Measurements from ENCODE around the gene FAM20A.
"Not testable (repeated sequence)": the region's sequence is repeated elsewhere in the genome, so short reads cannot be mapped to it uniquely, and the experiment has no call there.

FAM20A gene

DNA sequence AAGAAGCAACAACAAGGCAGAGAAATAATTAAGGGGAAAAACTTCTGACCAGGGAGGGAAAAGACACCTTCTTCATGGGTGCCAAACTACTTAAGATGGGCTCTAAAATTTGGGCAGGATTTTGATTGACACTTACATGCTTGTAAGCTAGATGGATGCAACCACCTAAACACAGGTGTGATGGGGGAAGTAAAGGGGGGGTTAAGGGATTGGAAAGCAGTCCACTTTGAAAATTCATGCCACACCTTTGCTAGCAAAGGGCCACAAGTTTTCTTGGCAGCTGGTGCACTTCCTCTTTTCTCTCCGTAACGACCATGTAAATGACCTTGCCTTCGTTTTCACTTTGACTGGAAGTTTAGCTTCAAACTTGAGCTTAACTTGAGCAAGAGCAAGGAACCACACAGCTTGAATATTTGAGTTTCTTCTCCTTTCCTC is 103.3 kb downstream of the FAM20A start:
- peak overlapping the region; percentile 99 for H3K27ac ChIP-seq (ENCODE audit: low read length)
- H3K9ac ChIP-seq (ENCODE audit: low read length): peak overlapping the region; percentile 82
- H4K20me1 ChIP-seq (ENCODE audit: insufficient read depth, low read length): no peaks in the 10 kb centered on the region
- no peak for TF ChIP-seq EZH2phosphoT487 (IDR thresholded peaks at IDR 0.05; ENCODE audit: low read depth)
- TF ChIP-seq, protein P1, sequence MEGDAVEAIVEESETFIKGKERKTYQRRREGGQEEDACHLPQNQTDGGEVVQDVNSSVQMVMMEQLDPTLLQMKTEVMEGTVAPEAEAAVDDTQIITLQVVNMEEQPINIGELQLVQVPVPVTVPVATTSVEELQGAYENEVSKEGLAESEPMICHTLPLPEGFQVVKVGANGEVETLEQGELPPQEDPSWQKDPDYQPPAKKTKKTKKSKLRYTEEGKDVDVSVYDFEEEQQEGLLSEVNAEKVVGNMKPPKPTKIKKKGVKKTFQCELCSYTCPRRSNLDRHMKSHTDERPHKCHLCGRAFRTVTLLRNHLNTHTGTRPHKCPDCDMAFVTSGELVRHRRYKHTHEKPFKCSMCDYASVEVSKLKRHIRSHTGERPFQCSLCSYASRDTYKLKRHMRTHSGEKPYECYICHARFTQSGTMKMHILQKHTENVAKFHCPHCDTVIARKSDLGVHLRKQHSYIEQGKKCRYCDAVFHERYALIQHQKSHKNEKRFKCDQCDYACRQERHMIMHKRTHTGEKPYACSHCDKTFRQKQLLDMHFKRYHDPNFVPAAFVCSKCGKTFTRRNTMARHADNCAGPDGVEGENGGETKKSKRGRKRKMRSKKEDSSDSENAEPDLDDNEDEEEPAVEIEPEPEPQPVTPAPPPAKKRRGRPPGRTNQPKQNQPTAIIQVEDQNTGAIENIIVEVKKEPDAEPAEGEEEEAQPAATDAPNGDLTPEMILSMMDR (IDR thresholded peaks at IDR 0.05; ENCODE audit: low read depth, low read length): no peak
- H2AFZ ChIP-seq (ENCODE audit: low read depth, low read length): no peak overlapping the region
- peak overlapping the region; percentile 88 for H3K4me2 ChIP-seq (ENCODE audit: low read length)
- H3K4me3 ChIP-seq (ENCODE audit: low read length): peak overlapping the region; percentile 59
- no peaks in the 10 kb centered on the region for H3K36me3 ChIP-seq (replicated peaks; ENCODE audit: low read depth, low read length)
- peaks cover 51% of the 10 kb centered on the region for H3K4me1 ChIP-seq (ENCODE audit: low read length)
- H3K27me3 ChIP-seq (ENCODE audit: low read depth, low read length): no peaks in the 10 kb centered on the region
- H3K79me2 ChIP-seq (ENCODE audit: low read length): no peaks in the 10 kb centered on the region
- no peaks in the 10 kb centered on the region for H3K9me3 ChIP-seq (ENCODE audit: insufficient read depth, low read length)

GRCh38 chr17:68495081-68495480 is 106.1 kb downstream of the FAM20A start:
- Histone ChIP-seq H3K27me3 (ENCODE audit: low read depth, low read length) (no peaks in the 10 kb centered on the region), H2AFZ (ENCODE audit: low read depth, low read length) (no peak overlapping the region), H3K9ac (ENCODE audit: low read length) (no peak overlapping the region), H3K27ac (ENCODE audit: low read length) (no peak overlapping the region), H3K79me2 (ENCODE audit: low read length) (no peaks in the 10 kb centered on the region), H3K36me3 (replicated peaks; ENCODE audit: low read depth, low read length) (no peaks in the 10 kb centered on the region), H4K20me1 (ENCODE audit: insufficient read depth, low read length) (no peaks in the 10 kb centered on the region), H3K9me3 (ENCODE audit: insufficient read depth, low read length) (no peaks in the 10 kb centered on the region), H3K4me1 (ENCODE audit: low read length) (peaks cover 64% of the 10 kb centered on the region), H3K4me2 (ENCODE audit: low read length) (no peak overlapping the region), H3K4me3 (ENCODE audit: low read length) (no peak overlapping the region)
- no peak for TF ChIP-seq EZH2phosphoT487 (IDR thresholded peaks at IDR 0.05; ENCODE audit: low read depth)
- TF ChIP-seq, protein P1 (IDR thresholded peaks at IDR 0.05; ENCODE audit: low read depth, low read length): no peak

DNA sequence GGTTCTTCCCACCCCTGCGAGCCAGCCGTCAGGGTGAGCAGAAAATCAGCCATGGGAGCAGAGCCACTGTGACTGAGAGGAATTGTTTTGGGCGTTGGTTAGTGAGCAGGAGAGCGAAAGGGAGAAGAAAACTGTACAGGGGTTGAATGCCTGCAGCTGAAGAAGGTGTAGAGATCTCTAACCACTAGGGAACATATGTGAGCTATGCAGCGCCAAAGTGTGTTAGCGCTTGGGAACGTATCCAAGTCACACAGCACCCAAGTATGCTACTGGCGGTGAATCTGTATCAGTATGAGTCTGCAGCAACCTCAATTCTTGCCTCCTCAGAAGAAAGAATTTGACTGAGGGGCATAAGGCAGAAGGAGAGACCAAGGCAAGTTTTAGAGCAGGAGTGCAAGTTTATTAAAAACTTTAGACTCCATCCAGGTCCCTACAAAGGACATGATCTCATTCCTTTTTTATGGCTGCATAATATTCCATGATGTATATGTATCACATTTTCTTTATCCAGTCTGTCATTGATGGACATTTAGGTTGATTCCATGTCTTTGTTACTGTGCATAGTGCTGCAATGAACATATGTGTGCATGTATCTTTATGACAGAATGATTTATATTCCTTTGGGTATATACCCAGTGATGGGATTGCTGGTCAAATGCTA is 108.6 kb downstream of the FAM20A start:
- H3K36me3 ChIP-seq (replicated peaks; ENCODE audit: low read depth, low read length); H3K79me2 ChIP-seq (ENCODE audit: low read length); H4K20me1 ChIP-seq (ENCODE audit: insufficient read depth, low read length); H3K27me3 ChIP-seq (ENCODE audit: low read depth, low read length); H3K9me3 ChIP-seq (ENCODE audit: insufficient read depth, low read length); H3K4me3 ChIP-seq (ENCODE audit: low read length); H2AFZ ChIP-seq (ENCODE audit: low read depth, low read length): not testable (repeated sequence)
- Histone ChIP-seq H3K4me1 (ENCODE audit: low read length) (peaks cover 48% of the 10 kb centered on the region), H3K4me2 (ENCODE audit: low read length) (peak overlapping the region; percentile 54), H3K9ac (ENCODE audit: low read length) (peak overlapping the region; percentile 26; the same call in 1 of the 2 replicates), H3K27ac (ENCODE audit: low read length) (peak overlapping the region; percentile 89)

DNA sequence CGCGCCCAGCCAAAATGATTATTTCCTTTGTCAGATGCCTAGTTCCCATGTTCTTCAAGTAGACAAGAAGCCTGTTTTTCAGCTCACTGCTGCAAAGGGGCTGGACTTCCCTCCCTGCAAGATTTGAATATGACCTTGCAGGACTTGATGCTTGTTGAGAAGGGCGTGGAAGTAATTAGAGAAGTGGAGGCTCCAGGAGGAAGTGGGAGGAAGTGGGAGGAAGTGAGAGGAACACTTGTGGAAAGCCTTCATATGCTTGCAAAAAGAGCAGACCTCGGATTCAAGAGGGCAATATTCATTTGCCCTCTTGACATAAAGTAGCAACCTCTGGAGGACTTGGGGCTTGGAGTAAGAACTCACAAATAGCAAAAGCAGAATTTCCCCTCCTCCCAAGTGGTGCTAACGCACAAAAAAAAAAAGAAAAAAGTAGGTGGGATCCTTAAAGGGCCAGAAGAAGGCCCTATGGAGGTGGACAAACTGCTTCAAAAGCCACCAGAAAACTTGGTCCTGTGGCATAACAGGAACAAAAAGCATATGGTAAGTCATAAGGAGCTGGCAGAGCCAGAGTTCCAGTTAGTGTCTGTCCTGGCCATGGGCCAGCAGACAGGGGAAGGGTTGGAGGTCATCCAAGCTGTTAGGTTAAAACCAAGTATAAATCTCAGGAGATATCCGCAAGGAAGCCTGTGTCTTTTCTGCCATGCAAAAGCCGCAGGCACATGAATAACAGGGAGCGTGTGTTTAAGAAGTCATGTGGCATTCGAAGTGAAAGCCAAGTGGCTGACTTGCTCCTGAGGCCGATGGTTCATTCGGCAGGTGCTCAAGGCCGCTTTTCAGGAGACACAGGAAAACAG is 109.6 kb downstream of the FAM20A start:
- Histone ChIP-seq H3K79me2 (ENCODE audit: low read length) (no peaks in the 10 kb centered on the region), H3K36me3 (replicated peaks; ENCODE audit: low read depth, low read length) (no peaks in the 10 kb centered on the region), H3K4me2 (ENCODE audit: low read length) (peak overlapping the region; percentile 54), H4K20me1 (ENCODE audit: insufficient read depth, low read length) (no peaks in the 10 kb centered on the region), H2AFZ (ENCODE audit: low read depth, low read length) (no peak overlapping the region), H3K9ac (ENCODE audit: low read length) (peak overlapping the region; percentile 49; the same call in 1 of the 2 replicates), H3K4me3 (ENCODE audit: low read length) (peak overlapping the region; percentile 29; the same call in 1 of the 2 replicates), H3K27me3 (ENCODE audit: low read depth, low read length) (no peaks in the 10 kb centered on the region), H3K4me1 (ENCODE audit: low read length) (peaks cover 39% of the 10 kb centered on the region), H3K27ac (ENCODE audit: low read length) (peak overlapping the region; percentile 89), H3K9me3 (ENCODE audit: insufficient read depth, low read length) (no peaks in the 10 kb centered on the region)
- TF ChIP-seq EZH2phosphoT487 (IDR thresholded peaks at IDR 0.05; ENCODE audit: low read depth): no peak
- TF ChIP-seq, protein P1 (IDR thresholded peaks at IDR 0.05; ENCODE audit: low read depth, low read length): no peak

Measured in OCI-LY3 (cell line).